ENCODE data around the gene NOXO1. TPM values are rescaled to one million over a fixed set of nuclear protein-coding genes. Genes with fewer than 3 reads are reported as not detected.
"Not testable (repeated sequence)": the region's sequence is repeated elsewhere in the genome, so short reads cannot be mapped to it uniquely, and the experiment has no call there.

The NOXO1 gene
- total and polyA plus RNA-seq, 2 donors = 0.16 TPM; not detected in 1

- Histone ChIP-seq H3K4me3 (ENCODE audit: low read depth, low read length) (no peak overlapping the region), H3K4me1 (ENCODE audit: insufficient read depth) (no peaks in the 10 kb centered on the region), H3K36me3 (ENCODE audit: insufficient read depth) (no peaks in the 10 kb centered on the region), H3K27ac (ENCODE audit: low read depth) (no peak overlapping the region)
- DNase-seq (ENCODE audit: extremely low spot score) = no peak
- 86% methylated on average over 38 of the region's 38 CpGs for WGBS
These were observed 34.5 kb downstream of the NOXO1 start for GRCh38 chr16:1946495-1947368.

- Histone ChIP-seq H3K27ac (ENCODE audit: low read depth) (no peak overlapping the region), H3K4me1 (ENCODE audit: insufficient read depth) (no peaks in the 10 kb centered on the region), H3K36me3 (ENCODE audit: insufficient read depth) (no peaks in the 10 kb centered on the region), H3K4me3 (ENCODE audit: low read depth, low read length) (no peak overlapping the region)
- no peak for DNase-seq (ENCODE audit: extremely low spot score)
- 88% methylated on average over 19 of the region's 19 CpGs for WGBS
These were observed 35.5 kb downstream of the NOXO1 start for GRCh38 chr16:1945559-1946391.

GRCh38 chr16:1944612-1945199 lies 36.6 kb downstream of the NOXO1 start:
- WGBS = 93% methylated on average over 21 of the region's 21 CpGs
- H3K4me3 ChIP-seq (ENCODE audit: low read depth, low read length) = no peak overlapping the region
- no peaks in the 10 kb centered on the region for H3K36me3 ChIP-seq (ENCODE audit: insufficient read depth)
- H3K27ac ChIP-seq (ENCODE audit: low read depth) = no peak overlapping the region
- DNase-seq (ENCODE audit: extremely low spot score) = no peak
- H3K4me1 ChIP-seq (ENCODE audit: insufficient read depth) = no peaks in the 10 kb centered on the region

- Histone ChIP-seq H3K27ac (ENCODE audit: low read depth) (peak within 1 kb of the TSS; percentile 79), H3K4me3 (ENCODE audit: low read depth, low read length) (peak within 1 kb of the TSS; percentile 74), H3K36me3 (ENCODE audit: insufficient read depth) (peaks cover 5% of the 10 kb centered on the region), H3K4me1 (ENCODE audit: insufficient read depth) (no peaks in the 10 kb centered on the region)
- under 1% methylated on average over 77 of the region's 77 CpGs for WGBS
- DNase-seq (ENCODE audit: extremely low spot score) = peak; percentile 98
These were observed 38.2 kb downstream of the NOXO1 start, which contains the start of gene MSRB1 for GRCh38 chr16:1942810-1943726. MSRB1 (minus strand) TSS chr16:1943199; CDS start chr16:1943156, 43 bp downstream.

GRCh38 chr16:1942047-1942809 lies 39.0 kb downstream of the NOXO1 start:
- 18% methylated on average over 17 of the region's 17 CpGs for WGBS
- DNase-seq (ENCODE audit: extremely low spot score) = no peak
- H3K4me1 ChIP-seq (ENCODE audit: insufficient read depth) = no peaks in the 10 kb centered on the region

GRCh38 chr16:1941162-1942046 lies 39.9 kb downstream of the NOXO1 start:
- Histone ChIP-seq H3K27ac (ENCODE audit: low read depth) (no peak overlapping the region), H3K4me1 (ENCODE audit: insufficient read depth) (no peaks in the 10 kb centered on the region), H3K36me3 (ENCODE audit: insufficient read depth) (peaks cover 5% of the 10 kb centered on the region), H3K4me3 (ENCODE audit: low read depth, low read length) (no peak overlapping the region)
- no peak for DNase-seq (ENCODE audit: extremely low spot score)
- WGBS = 84% methylated on average over 30 of the region's 30 CpGs

More at GRCh38 chr16:1942047-1942809, 39.0 kb downstream of the NOXO1 start:
- Histone ChIP-seq H3K27ac (ENCODE audit: low read depth) (no peak overlapping the region), H3K4me3 (ENCODE audit: low read depth, low read length) (peak overlapping the region; percentile 74), H3K36me3 (ENCODE audit: insufficient read depth) (peaks cover 5% of the 10 kb centered on the region)

GRCh38 chr16:1940273-1941161 lies 40.8 kb downstream of the NOXO1 start:
- WGBS = 93% methylated on average over 23 of the region's 23 CpGs
- Histone ChIP-seq H3K36me3 (ENCODE audit: insufficient read depth) (peaks cover 5% of the 10 kb centered on the region), H3K4me3 (ENCODE audit: low read depth, low read length) (no peak overlapping the region), H3K4me1 (ENCODE audit: insufficient read depth) (no peaks in the 10 kb centered on the region), H3K27ac (ENCODE audit: low read depth) (no peak overlapping the region)
- no peak for DNase-seq (ENCODE audit: extremely low spot score)

- not testable (repeated sequence) for H3K27ac ChIP-seq (ENCODE audit: low read depth); H3K36me3 ChIP-seq (ENCODE audit: insufficient read depth); H3K4me1 ChIP-seq (ENCODE audit: insufficient read depth); DNase-seq (ENCODE audit: extremely low spot score); H3K4me3 ChIP-seq (ENCODE audit: low read depth, low read length)
- 95% methylated on average over 8 of the region's 8 CpGs for WGBS
These were observed 41.4 kb downstream of the NOXO1 start for GRCh38 chr16:1939833-1940232.

- DNase-seq (ENCODE audit: extremely low spot score) = no peak
- Histone ChIP-seq H3K4me1 (ENCODE audit: insufficient read depth) (no peaks in the 10 kb centered on the region), H3K36me3 (ENCODE audit: insufficient read depth) (peaks cover 5% of the 10 kb centered on the region), H3K4me3 (ENCODE audit: low read depth, low read length) (no peak overlapping the region), H3K27ac (ENCODE audit: low read depth) (no peak overlapping the region)
- WGBS = 93% methylated on average over 17 of the region's 17 CpGs
These were observed 42.4 kb downstream of the NOXO1 start for GRCh38 chr16:1938910-1939309.

GRCh38 chr16:1938316-1938715 lies 43.0 kb downstream of the NOXO1 start:
- H3K27ac ChIP-seq (ENCODE audit: low read depth) = no peak overlapping the region
- 94% methylated on average over 10 of the region's 10 CpGs for WGBS
- no peak for DNase-seq (ENCODE audit: extremely low spot score)
- H3K36me3 ChIP-seq (ENCODE audit: insufficient read depth) = peaks cover 5% of the 10 kb centered on the region
- no peak overlapping the region for H3K4me3 ChIP-seq (ENCODE audit: low read depth, low read length)
- no peaks in the 10 kb centered on the region for H3K4me1 ChIP-seq (ENCODE audit: insufficient read depth)

Data from urinary bladder (tissue), 4 donors.